H1 (cell line): Measurements from ENCODE around the gene RUFY3. TPM values are rescaled to one million over a fixed set of nuclear protein-coding genes. Genes with fewer than 3 reads are reported as not detected.

Experiments
- CTCF ChIA-PET: fragments of 300-600 bp; sonication (Branson Sonifier 250); formaldehyde crosslinking; loops from one replicate; lab custom pipeline; 2021; ENCODE audit not compliant: partially characterized antibody; lab: Charles Lee
- POLR2A ChIA-PET: fragments of 300-600 bp; sonication (Branson Sonifier 250); formaldehyde crosslinking; loops from one replicate; lab custom pipeline; 2021; ENCODE audit warnings: inconsistent platforms; ENCODE audit not compliant: partially characterized antibody; lab: Charles Lee
- DNase-seq, 2 experiments: peaks; one replicate each; pipeline versions ENCODE4 v3.0.0 to v3.0.0-alpha.2; 2010 to 2022; ENCODE audit warnings: low spot score in 2 of 2, low read depth in 1 of 2, mixed read lengths in 1 of 2
- FAIRE-seq: peaks from 2 replicates; lab custom pipeline; 2011; peaks lifted over from hg19 to GRCh38; lab: Jason Lieb, UNC
- H2AFZ ChIP-seq: 2 replicates; pipeline ENCODE4 v1.8.1; 2012; ENCODE audit warnings: low read length, inconsistent platforms
- H2AK5ac ChIP-seq: 2 replicates; pipeline ENCODE4 v1.6.1; 2013; ENCODE audit warnings: low read depth, low read length
- H2BK120ac ChIP-seq: replicated peaks from 2 replicates; pipeline ENCODE3; 2013; ENCODE audit warnings: low read depth, low read length, inconsistent platforms
- H2BK12ac ChIP-seq: 2 replicates; pipeline ENCODE4 v1.6.1; 2013; ENCODE audit warnings: low read depth, low read length
- H2BK15ac ChIP-seq: 2 replicates; pipeline ENCODE4 v1.6.1; 2013; ENCODE audit warnings: low read length
- H2BK20ac ChIP-seq: 2 replicates; pipeline ENCODE4 v1.6.1; 2013; ENCODE audit warnings: low read length
- H2BK5ac ChIP-seq: 2 replicates; pipeline ENCODE4 v1.6.1; 2013; ENCODE audit warnings: low read depth, low read length
- H3K14ac ChIP-seq: 2 replicates; pipeline ENCODE4 v1.6.1; 2013; ENCODE audit warnings: inconsistent platforms; ENCODE audit not compliant: insufficient read length
- H3K18ac ChIP-seq: 2 replicates; pipeline ENCODE4 v1.6.1; 2013; ENCODE audit warnings: low read length; ENCODE audit errors: extremely low read depth
- H3K23ac ChIP-seq: 2 replicates; pipeline ENCODE4 v1.6.1; 2013; ENCODE audit warnings: inconsistent platforms; ENCODE audit not compliant: insufficient read length
- H3K23me2 ChIP-seq: 2 replicates; pipeline ENCODE4 v1.6.1; 2013; ENCODE audit warnings: low read depth, low read length
- H3K27ac ChIP-seq: 2 replicates; pipeline ENCODE4 v1.6.1; 2011; ENCODE audit warnings: low read depth, low read length, inconsistent platforms
- H3K27me3 ChIP-seq, 4 experiments: replicated peaks in 1 of 4; 1 replicate in 1 of 4; 2 replicates in 3 of 4; pipeline versions ENCODE4 v1.6.1 to v1.8.1; 2011 to 2013; ENCODE audit warnings: low read length in 3 of 4, mild to moderate bottlenecking in 3 of 4, inconsistent platforms in 2 of 4, mixed read lengths in 2 of 4, moderate library complexity in 1 of 4; ENCODE audit not compliant: control insufficient read depth in 3 of 4, insufficient read depth in 3 of 4; ENCODE audit errors: extremely low read depth in 1 of 4
- H3K36me3 ChIP-seq, 4 experiments: 2 replicates each; pipeline versions ENCODE4 v1.6.1 to v1.8.1; 2011 to 2013; ENCODE audit warnings: mild to moderate bottlenecking in 4 of 4, low read length in 3 of 4, moderate library complexity in 2 of 4, control low read depth in 1 of 4, inconsistent platforms in 1 of 4; ENCODE audit not compliant: insufficient read depth in 4 of 4, control insufficient read depth in 2 of 4
- H3K4ac ChIP-seq: replicated peaks from 2 replicates; pipeline ENCODE3; 2013; ENCODE audit warnings: low read length, low read depth, mixed read lengths, inconsistent platforms; ENCODE audit not compliant: insufficient read length
- H3K4me1 ChIP-seq, 4 experiments: replicated peaks in 1 of 4; 1 replicate in 1 of 4; 2 replicates in 3 of 4; pipeline versions ENCODE4 v1.6.1 to v1.8.1; 2011 to 2013; ENCODE audit warnings: low read length in 3 of 4, inconsistent platforms in 2 of 4, mixed read lengths in 1 of 4; ENCODE audit not compliant: insufficient read depth in 4 of 4, control insufficient read depth in 3 of 4
- H3K4me2 ChIP-seq, 2 experiments: 2 replicates each; pipeline versions ENCODE4 v1.6.1 to v1.8.1; 2011 to 2013; ENCODE audit warnings: low read depth in 2 of 2, low read length in 2 of 2, control low read depth in 1 of 2, inconsistent platforms in 1 of 2, mild to moderate bottlenecking in 1 of 2; ENCODE audit not compliant: insufficient read depth in 1 of 2
- H3K4me3 ChIP-seq, 4 experiments: fragments of 200-600, 300-600 bp in 1 of 4; sonication (generic), shearing (Covaris generic), sonication (Bioruptor Twin) in 1 of 4; 2 replicates each; pipeline versions ENCODE4 v1.5.1 to v1.8.1; 2011 to 2016; ENCODE audit warnings: low read length in 4 of 4, low read depth in 3 of 4, control low read depth in 2 of 4, inconsistent platforms in 2 of 4, mild to moderate bottlenecking in 2 of 4, mixed read lengths in 1 of 4, moderate library complexity in 1 of 4; ENCODE audit not compliant: insufficient read depth in 2 of 4; ENCODE audit errors: extremely low read depth in 1 of 4
- H3K56ac ChIP-seq: replicated peaks from 2 replicates; pipeline ENCODE3; 2013; ENCODE audit warnings: low read depth, mild to moderate bottlenecking, mixed read lengths, low read length, inconsistent platforms; ENCODE audit not compliant: insufficient read length
- H3K79me1 ChIP-seq: 2 replicates; pipeline ENCODE4 v1.6.1; 2013; ENCODE audit warnings: low read depth, low read length, control low read depth
- H3K79me2 ChIP-seq, 2 experiments: 2 replicates each; pipeline versions ENCODE4 v1.6.1 to v1.8.1; 2012 to 2013; ENCODE audit warnings: low read length in 2 of 2, mild to moderate bottlenecking in 2 of 2, inconsistent platforms in 1 of 2; ENCODE audit not compliant: insufficient read depth in 2 of 2, control insufficient read depth in 1 of 2
- H3K9ac ChIP-seq, 4 experiments: replicated peaks in 1 of 4; 1 replicate in 1 of 4; 2 replicates in 3 of 4; pipeline versions ENCODE4 v1.6.1 to v1.8.1; 2011 to 2013; ENCODE audit warnings: low read depth in 3 of 4, low read length in 3 of 4, control low read depth in 2 of 4, mild to moderate bottlenecking in 2 of 4, moderate library complexity in 2 of 4, inconsistent platforms in 1 of 4; ENCODE audit errors: extremely low read depth in 1 of 4
- H3K9me3 ChIP-seq, 2 experiments: 2 replicates each; pipeline versions ENCODE4 v1.6.1 to v1.8.1; 2012 to 2013; ENCODE audit warnings: mild to moderate bottlenecking in 2 of 2, moderate library complexity in 2 of 2, control low read depth in 1 of 2, inconsistent platforms in 1 of 2, low read depth in 1 of 2, low read length in 1 of 2, mixed read lengths in 1 of 2; ENCODE audit not compliant: insufficient read depth in 2 of 2
- H4K20me1 ChIP-seq, 2 experiments: replicated peaks in 1 of 2; 2 replicates each; pipeline versions ENCODE3 to v1.8.1; 2011 to 2013; ENCODE audit warnings: inconsistent platforms in 2 of 2, low read length in 2 of 2, mild to moderate bottlenecking in 1 of 2; ENCODE audit not compliant: insufficient read depth in 2 of 2, control insufficient read depth in 1 of 2
- H4K5ac ChIP-seq: 2 replicates; pipeline ENCODE4 v1.6.1; 2013; ENCODE audit warnings: low read length, low read depth, mixed read lengths, inconsistent platforms; ENCODE audit not compliant: insufficient read length
- H4K8ac ChIP-seq: 2 replicates; pipeline ENCODE4 v1.8.0; 2013; ENCODE audit warnings: mild to moderate bottlenecking, moderate library complexity, low read length, inconsistent platforms; ENCODE audit not compliant: insufficient read depth; ENCODE audit errors: extremely low read depth
- H4K91ac ChIP-seq: replicated peaks from 2 replicates; pipeline ENCODE3; 2013; ENCODE audit warnings: low read length, mixed read lengths, inconsistent platforms; ENCODE audit not compliant: insufficient read length
- E2F6 ChIP-seq: IDR thresholded peaks from 2 replicates; pipeline ENCODE4 v1.6.1; 2012; ENCODE audit warnings: inconsistent platforms
- EP300 ChIP-seq, 2 experiments: IDR thresholded peaks; 1 replicate in 1 of 2; 2 replicates in 1 of 2; pipeline ENCODE4 v1.6.1; 2011 to 2012; ENCODE audit warnings: low read depth in 2 of 2, low read length in 2 of 2, mild to moderate bottlenecking in 2 of 2, borderline replicate concordance in 1 of 2, inconsistent platforms in 1 of 2, moderate library complexity in 1 of 2
- FOSL1 ChIP-seq: IDR thresholded peaks from 2 replicates; pipeline ENCODE4 v1.6.1; 2011; ENCODE audit warnings: mild to moderate bottlenecking, low read depth, low read length, moderate library complexity; ENCODE audit not compliant: insufficient read depth
- PHF8 ChIP-seq: fragments of 200-600 bp; sonication (generic); conservative IDR thresholded peaks from 2 replicates; pipeline ENCODE4 v1.7.1; 2012; ENCODE audit warnings: low read depth, mild to moderate bottlenecking, inconsistent platforms, low read length, moderate library complexity
- RAD21 ChIP-seq, 2 experiments: IDR thresholded peaks in 1 of 2; conservative IDR thresholded peaks in 1 of 2; 2 replicates each; pipeline ENCODE4 v1.6.1; 2011; ENCODE audit warnings: low read depth in 2 of 2, low read length in 2 of 2, improper control_type of control experiment in 1 of 2, inconsistent platforms in 1 of 2, mild to moderate bottlenecking in 1 of 2, moderate library complexity in 1 of 2
- RXRA ChIP-seq: IDR thresholded peaks from 2 replicates; pipeline ENCODE4 v1.6.1; 2011; ENCODE audit warnings: low read depth, mild to moderate bottlenecking, low read length, moderate library complexity; ENCODE audit not compliant: insufficient read depth
- WGBS, 2 experiments: shearing (Covaris generic) in 1 of 2; methylation state at CpG; one replicate each; pipeline versions ENCODE4 v1.1.6 to v1.1.7; 2013 to 2015; ENCODE audit warnings: low lambda C conversion rate in 2 of 2, mixed read lengths in 2 of 2, inconsistent platforms in 1 of 2, low coverage in 1 of 2, missing lambda C conversion rate in 1 of 2; ENCODE audit not compliant: insufficient replicate concordance in 2 of 2, insufficient coverage in 1 of 2, insufficient read length in 1 of 2; ENCODE audit errors: extremely low coverage in 1 of 2, missing lambda C conversion rate in 1 of 2; 5-methylcytosine and 5-hydroxymethylcytosine counted together
- polyA plus RNA-seq, 7 experiments: library from polyadenylated mRNA; depleted of rRNA in 3 of 7; stranded (reverse) in 5 of 7; unstranded in 2 of 7; fragments of >200 nt in 5 of 7; fragments of 200-250 nt in 2 of 7; gene quantifications; 1 replicate in 5 of 7; 2 replicates in 1 of 7; 4 replicates in 1 of 7; pipeline versions ENCODE4 v1.2.1 to v1.2.3, GENCODE V29; 2011 to 2013; ENCODE audit warnings: missing spikeins in 2 of 7, mixed read lengths in 2 of 7
- total RNA-seq: library from RNA; stranded (reverse); fragmentation: NEBNext Ultra II Directional; extraction: Animal tissue kit (Norgen Biotek cat#: 25700); gene quantifications from 2 replicates; pipeline ENCODE4 v1.2.1, GENCODE V29; 2021

RUFY3 gene
- total and polyA plus RNA-seq, 2 of the 8 experiments (the other 6 are each of a cell fraction or from before 2014, with no cell fraction given) = 7.8 to 33.1 TPM

- no peaks in the 10 kb centered on the region for H3K36me3 ChIP-seq
- no peak overlapping the region for H4K91ac ChIP-seq
- H3K23me2 ChIP-seq = no peaks in the 10 kb centered on the region
- H3K27ac ChIP-seq = no peak overlapping the region
- 86% methylated on average over 2 of the region's 2 CpGs; no CpG with 5 or more reads in 1 of the 2 experiments for WGBS, 2 experiments
- no peak overlapping the region for H3K4me2 ChIP-seq
- no peak overlapping the region for H4K5ac ChIP-seq
- no peak overlapping the region for H4K8ac ChIP-seq
- no peak overlapping the region for H3K14ac ChIP-seq
- H3K4ac ChIP-seq = no peak overlapping the region
- no peak overlapping the region for H3K9ac ChIP-seq
- POLR2A ChIA-PET = no interaction called here
- H3K4me3 ChIP-seq = no peak overlapping the region
- H2BK120ac ChIP-seq = no peak overlapping the region
- no peak for DNase-seq
- no peak overlapping the region for H3K56ac ChIP-seq
- no peak overlapping the region for H3K23ac ChIP-seq
- H3K4me1 ChIP-seq = peaks cover 0 to 5% (median 1%) of the 10 kb centered on the region in 4 experiments; a peak in 3 of 7 replicates
- no peak overlapping the region for H2BK5ac ChIP-seq
- H3K9me3 ChIP-seq = no peaks in the 10 kb centered on the region
- H4K20me1 ChIP-seq = no peaks in the 10 kb centered on the region
- no peak overlapping the region for H2AFZ ChIP-seq
- no peak overlapping the region for H2BK20ac ChIP-seq
- H2AK5ac ChIP-seq = no peak overlapping the region
- H2BK12ac ChIP-seq = no peak overlapping the region
- no peaks in the 10 kb centered on the region for H3K79me1 ChIP-seq
- no peak overlapping the region for H2BK15ac ChIP-seq
- H3K79me2 ChIP-seq = no peaks in the 10 kb centered on the region
- H3K18ac ChIP-seq = no peak overlapping the region
- FAIRE-seq = no peak
- CTCF ChIA-PET = interaction anchor here (0.6 to 5.3 kb wide), 7 partner anchors 8 to 1419 kb away, joined by 3 to 32 read pairs (median 3); partner anchors contain the start of gene RUFY3
- TF ChIP-seq PHF8 = no peak
- no peak for TF ChIP-seq FOSL1
- TF ChIP-seq EP300 (IDR thresholded peaks at IDR 0.05; ENCODE audit: borderline replicate concordance in 1 of 2, low read depth in 2 of 2, low read length in 2 of 2) = no peak
- TF ChIP-seq RAD21 (IDR thresholded peaks at IDR 0.05 in 1 of 2, conservative IDR thresholded peaks at IDR 0.05 in 1 of 2; ENCODE audit: low read depth in 2 of 2, low read length in 2 of 2) = peak; percentile 10 to 11; a peak in 1 of 4 replicates
- no peak for TF ChIP-seq E2F6
- TF ChIP-seq RXRA = no peak
- H3K27me3 ChIP-seq = no peaks in the 10 kb centered on the region
Measured at GRCh38 chr4:70737409-70737808, 15.6 kb downstream of the RUFY3 start.
